IgD-negative memory B cell (primary cell): ENCODE results near the gene PBX1. TPM values are rescaled to one million over a fixed set of nuclear protein-coding genes. Genes with fewer than 3 reads are reported as not detected.

ENCODE experiments used
- H3K27ac Mint-ChIP-seq, 3 donors: one replicate each; pipeline ENCODE4 v1.8.0; 2020 to 2022; ENCODE audit warnings: mild to moderate bottlenecking in 3 of 3, mixed read lengths in 3 of 3, moderate library complexity in 1 of 3
- H3K27me3 Mint-ChIP-seq: one replicate; pipeline ENCODE4 v1.8.0; 2021; ENCODE audit warnings: mixed read lengths
- H3K36me3 Mint-ChIP-seq: one replicate; pipeline ENCODE4 v1.8.0; 2020; ENCODE audit warnings: mild to moderate bottlenecking, mixed read lengths
- H3K4me1 Mint-ChIP-seq, 3 donors: one replicate each; pipeline ENCODE4 v1.8.0; 2020 to 2022; ENCODE audit warnings: mixed read lengths in 3 of 3, mild to moderate bottlenecking in 1 of 3
- H3K4me3 Mint-ChIP-seq, 4 donors: one replicate each; pipeline ENCODE4 v1.8.0; 2020 to 2022; ENCODE audit warnings: mild to moderate bottlenecking in 4 of 4, mixed read lengths in 4 of 4, moderate library complexity in 3 of 4
- H3K9me3 Mint-ChIP-seq, 3 donors: one replicate each; pipeline ENCODE4 v1.8.0; 2020 to 2021; ENCODE audit warnings: mixed read lengths in 3 of 3, mild to moderate bottlenecking in 1 of 3
- polyA plus RNA-seq: library from polyadenylated mRNA; unstranded; fragments of 300-500 nt; fragmentation: Illumina TruSeq; gene quantifications from one replicate; pipeline ENCODE4 v1.2.3, GENCODE V29; 2021

PBX1 gene
- polyA plus RNA-seq, 1 donor from 2014 or later: 0.34 TPM

GRCh38 chr1:164720440-164721227, 161.7 kb downstream of the PBX1 start:
- no peak overlapping the region for H3K4me3 Mint-ChIP-seq
- H3K36me3 Mint-ChIP-seq: no peaks in the 10 kb centered on the region
- H3K9me3 Mint-ChIP-seq: peaks cover 0 to 3% (median 0%) of the 10 kb centered on the region in 3 donors
- H3K4me1 Mint-ChIP-seq: peaks cover 0 to 9% (median 0%) of the 10 kb centered on the region in 3 donors
- H3K27me3 Mint-ChIP-seq: peaks cover 6% of the 10 kb centered on the region
- no peak overlapping the region for H3K27ac Mint-ChIP-seq

- no peak overlapping the region for H3K4me3 Mint-ChIP-seq
- no peak overlapping the region for H3K27ac Mint-ChIP-seq
- peaks cover 0 to 3% (median 0%) of the 10 kb centered on the region in 3 donors for H3K9me3 Mint-ChIP-seq
- H3K27me3 Mint-ChIP-seq: peaks cover 6% of the 10 kb centered on the region
- H3K36me3 Mint-ChIP-seq: no peaks in the 10 kb centered on the region
- peaks cover 0 to 9% (median 0%) of the 10 kb centered on the region in 3 donors for H3K4me1 Mint-ChIP-seq
Observed at GRCh38 chr1:164721228-164721496, 162.2 kb downstream of the PBX1 start.

- H3K27ac Mint-ChIP-seq: no peak overlapping the region
- no peaks in the 10 kb centered on the region for H3K36me3 Mint-ChIP-seq
- no peak overlapping the region for H3K4me3 Mint-ChIP-seq
- H3K4me1 Mint-ChIP-seq: peaks cover 0 to 5% (median 0%) of the 10 kb centered on the region in 3 donors
- H3K9me3 Mint-ChIP-seq: no peaks in the 10 kb centered on the region
- H3K27me3 Mint-ChIP-seq: peaks cover 10% of the 10 kb centered on the region
Observed at GRCh38 chr1:164723296-164723798, 164.4 kb downstream of the PBX1 start.

- Mint-ChIP-seq H3K4me3 (no peak overlapping the region), H3K27me3 (peaks cover 10% of the 10 kb centered on the region), H3K9me3 (no peaks in the 10 kb centered on the region), H3K4me1 (peaks cover 0 to 5% (median 0%) of the 10 kb centered on the region in 3 donors), H3K27ac (no peak overlapping the region), H3K36me3 (no peaks in the 10 kb centered on the region)
Observed at GRCh38 chr1:164725401-164725800, 166.4 kb downstream of the PBX1 start.

- Mint-ChIP-seq H3K36me3 (no peaks in the 10 kb centered on the region), H3K27me3 (peaks cover 9% of the 10 kb centered on the region), H3K4me3 (no peak overlapping the region), H3K4me1 (no peaks in the 10 kb centered on the region), H3K9me3 (no peaks in the 10 kb centered on the region), H3K27ac (no peak overlapping the region)
Observed at GRCh38 chr1:164726235-164726634, 167.3 kb downstream of the PBX1 start.

- Mint-ChIP-seq H3K27me3 (peaks cover 7% of the 10 kb centered on the region), H3K4me3 (no peak overlapping the region), H3K9me3 (peaks cover 0 to 3% (median 0%) of the 10 kb centered on the region in 3 donors), H3K36me3 (no peaks in the 10 kb centered on the region), H3K27ac (no peak overlapping the region), H3K4me1 (no peaks in the 10 kb centered on the region)
Observed at GRCh38 chr1:164728719-164729118, 169.7 kb downstream of the PBX1 start.

GRCh38 chr1:164731161-164731876, 172.3 kb downstream of the PBX1 start:
- Mint-ChIP-seq H3K27me3 (peaks cover 3% of the 10 kb centered on the region), H3K4me1 (no peaks in the 10 kb centered on the region), H3K4me3 (no peak overlapping the region), H3K27ac (no peak overlapping the region), H3K36me3 (no peaks in the 10 kb centered on the region), H3K9me3 (peaks cover 0 to 3% (median 0%) of the 10 kb centered on the region in 3 donors)

- H3K4me1 Mint-ChIP-seq: no peaks in the 10 kb centered on the region
- no peak overlapping the region for H3K4me3 Mint-ChIP-seq
- H3K9me3 Mint-ChIP-seq: peaks cover 0 to 3% (median 0%) of the 10 kb centered on the region in 3 donors
- H3K27ac Mint-ChIP-seq: no peak overlapping the region
- peaks cover under 1% of the 10 kb centered on the region for H3K27me3 Mint-ChIP-seq
- no peaks in the 10 kb centered on the region for H3K36me3 Mint-ChIP-seq
Observed at GRCh38 chr1:164733070-164733469, 174.1 kb downstream of the PBX1 start.

- Mint-ChIP-seq H3K27me3 (no peaks in the 10 kb centered on the region), H3K36me3 (no peaks in the 10 kb centered on the region), H3K27ac (no peak overlapping the region), H3K4me3 (no peak overlapping the region), H3K4me1 (no peaks in the 10 kb centered on the region), H3K9me3 (peaks cover 0 to 3% (median 0%) of the 10 kb centered on the region in 3 donors)
Observed at GRCh38 chr1:164733734-164734133, 174.8 kb downstream of the PBX1 start.

GRCh38 chr1:164735315-164736052, 176.5 kb downstream of the PBX1 start:
- Mint-ChIP-seq H3K4me3 (no peak overlapping the region), H3K9me3 (peaks cover 0 to 3% (median 0%) of the 10 kb centered on the region in 3 donors), H3K27me3 (no peaks in the 10 kb centered on the region), H3K4me1 (no peaks in the 10 kb centered on the region), H3K27ac (no peak overlapping the region), H3K36me3 (no peaks in the 10 kb centered on the region)

- Mint-ChIP-seq H3K36me3 (no peaks in the 10 kb centered on the region), H3K4me1 (no peaks in the 10 kb centered on the region), H3K27ac (no peak overlapping the region), H3K9me3 (peaks cover 0 to 3% (median 0%) of the 10 kb centered on the region in 3 donors), H3K27me3 (no peaks in the 10 kb centered on the region), H3K4me3 (no peak overlapping the region)
Observed at GRCh38 chr1:164736137-164736536, 177.2 kb downstream of the PBX1 start.

- Mint-ChIP-seq H3K27me3 (no peaks in the 10 kb centered on the region), H3K4me1 (no peaks in the 10 kb centered on the region), H3K27ac (no peak overlapping the region)
Observed at GRCh38 chr1:164739189-164739588, 180.2 kb downstream of the PBX1 start.

GRCh38 chr1:164740000-164740526, 181.1 kb downstream of the PBX1 start:
- H3K27me3 Mint-ChIP-seq: no peaks in the 10 kb centered on the region
- no peaks in the 10 kb centered on the region for H3K36me3 Mint-ChIP-seq
- H3K9me3 Mint-ChIP-seq: peaks cover 0 to 2% (median 0%) of the 10 kb centered on the region in 3 donors
- no peak overlapping the region for H3K4me3 Mint-ChIP-seq
- H3K27ac Mint-ChIP-seq: no peak overlapping the region
- H3K4me1 Mint-ChIP-seq: no peaks in the 10 kb centered on the region

More at GRCh38 chr1:164739189-164739588, 180.2 kb downstream of the PBX1 start:
- H3K4me3 Mint-ChIP-seq: no peak overlapping the region
- H3K36me3 Mint-ChIP-seq: no peaks in the 10 kb centered on the region
- peaks cover 0 to 2% (median 0%) of the 10 kb centered on the region in 3 donors for H3K9me3 Mint-ChIP-seq

GRCh38 chr1:164742745-164743144, 183.8 kb downstream of the PBX1 start:
- H3K4me1 Mint-ChIP-seq: no peaks in the 10 kb centered on the region
- peaks cover 0 to 2% (median 0%) of the 10 kb centered on the region in 3 donors for H3K9me3 Mint-ChIP-seq
- H3K27ac Mint-ChIP-seq: no peak overlapping the region
- no peak overlapping the region for H3K4me3 Mint-ChIP-seq
- H3K27me3 Mint-ChIP-seq: no peaks in the 10 kb centered on the region
- H3K36me3 Mint-ChIP-seq: no peaks in the 10 kb centered on the region

GRCh38 chr1:164743976-164744375, 185.0 kb downstream of the PBX1 start:
- H3K36me3 Mint-ChIP-seq: no peaks in the 10 kb centered on the region
- H3K27ac Mint-ChIP-seq: no peak overlapping the region
- no peaks in the 10 kb centered on the region for H3K4me1 Mint-ChIP-seq
- H3K27me3 Mint-ChIP-seq: no peaks in the 10 kb centered on the region
- no peak overlapping the region for H3K4me3 Mint-ChIP-seq
- H3K9me3 Mint-ChIP-seq: peaks cover 0 to 2% (median 0%) of the 10 kb centered on the region in 3 donors
